ENCODE measurements around the gene CHPT1. TPM values are rescaled to one million over a fixed set of nuclear protein-coding genes. Genes with fewer than 3 reads are reported as not detected.
A peak's percentile ranks its signal among the peaks of the same experiment; 100 is the strongest.

Gene CHPT1
- total and polyA plus RNA-seq, 9 donors: 22.4 to 28.8 (median 24.8) TPM

GRCh38 chr12:101772012-101772775 lies 74.8 kb downstream of the CHPT1 start:
- H3K27ac ChIP-seq (ENCODE audit: low read length): no peak overlapping the region
- 91% methylated on average over 3 of the region's 5 CpGs for WGBS (ENCODE audit: insufficient coverage)
- H3K4me3 ChIP-seq (ENCODE audit: low read length): no peak overlapping the region
- no peaks in the 10 kb centered on the region for H3K4me1 ChIP-seq (ENCODE audit: control insufficient read depth, insufficient read depth, low read length)
- peak; percentile 43 for DNase-seq
- no peaks in the 10 kb centered on the region for H3K27me3 ChIP-seq (ENCODE audit: control insufficient read depth, insufficient read depth, low read length)
- peaks cover 25% of the 10 kb centered on the region for H3K36me3 ChIP-seq (ENCODE audit: control insufficient read depth, insufficient read depth, low read length)
- no peaks in the 10 kb centered on the region for H3K9me3 ChIP-seq (replicated peaks; ENCODE audit: control insufficient read depth, low read depth, low read length)

- peaks cover 17% of the 10 kb centered on the region for H3K36me3 ChIP-seq (ENCODE audit: control insufficient read depth, insufficient read depth, low read length)
- no CpG with 5 or more reads among the region's 2 CpGs for whole genome bisulfite sequencing (ENCODE audit: insufficient coverage)
Measured at GRCh38 chr12:101773650-101774162, 76.3 kb downstream of the CHPT1 start.

GRCh38 chr12:101775816-101776215 lies 78.4 kb downstream of the CHPT1 start:
- no peaks in the 10 kb centered on the region for H3K27me3 ChIP-seq (ENCODE audit: control insufficient read depth, insufficient read depth, low read length)
- H3K9me3 ChIP-seq (replicated peaks; ENCODE audit: control insufficient read depth, low read depth, low read length): no peaks in the 10 kb centered on the region
- H3K4me3 ChIP-seq (ENCODE audit: low read length): no peak overlapping the region
- WGBS (ENCODE audit: insufficient coverage): 51% methylated on average over 2 of the region's 2 CpGs
- peaks cover 2% of the 10 kb centered on the region for H3K4me1 ChIP-seq (ENCODE audit: control insufficient read depth, insufficient read depth, low read length)
- DNase-seq: no peak
- H3K27ac ChIP-seq (ENCODE audit: low read length): no peak overlapping the region
- H3K36me3 ChIP-seq (ENCODE audit: control insufficient read depth, insufficient read depth, low read length): peaks cover 9% of the 10 kb centered on the region

More at GRCh38 chr12:101773650-101774162, 76.3 kb downstream of the CHPT1 start:
- Histone ChIP-seq H3K27me3 (ENCODE audit: control insufficient read depth, insufficient read depth, low read length) (no peaks in the 10 kb centered on the region), H3K9me3 (replicated peaks; ENCODE audit: control insufficient read depth, low read depth, low read length) (no peaks in the 10 kb centered on the region), H3K27ac (ENCODE audit: low read length) (no peak overlapping the region), H3K4me3 (ENCODE audit: low read length) (no peak overlapping the region), H3K4me1 (ENCODE audit: control insufficient read depth, insufficient read depth, low read length) (peaks cover 2% of the 10 kb centered on the region)
- DNase-seq: peak; percentile 71

- no peak overlapping the region for H3K4me3 ChIP-seq (ENCODE audit: low read length)
- H3K4me1 ChIP-seq (ENCODE audit: control insufficient read depth, insufficient read depth, low read length): peaks cover 2% of the 10 kb centered on the region
- DNase-seq: peak; percentile 46
- no peak overlapping the region for H3K27ac ChIP-seq (ENCODE audit: low read length)
- WGBS (ENCODE audit: insufficient coverage): no CpG with 5 or more reads among the region's 3 CpGs
- no peaks in the 10 kb centered on the region for H3K9me3 ChIP-seq (replicated peaks; ENCODE audit: control insufficient read depth, low read depth, low read length)
- peaks cover 9% of the 10 kb centered on the region for H3K36me3 ChIP-seq (ENCODE audit: control insufficient read depth, insufficient read depth, low read length)
- no peaks in the 10 kb centered on the region for H3K27me3 ChIP-seq (ENCODE audit: control insufficient read depth, insufficient read depth, low read length)
Measured at GRCh38 chr12:101777485-101777884, 80.0 kb downstream of the CHPT1 start.

GRCh38 chr12:101777978-101778377 lies 80.5 kb downstream of the CHPT1 start:
- peaks cover 2% of the 10 kb centered on the region for H3K4me1 ChIP-seq (ENCODE audit: control insufficient read depth, insufficient read depth, low read length)
- H3K27me3 ChIP-seq (ENCODE audit: control insufficient read depth, insufficient read depth, low read length): no peaks in the 10 kb centered on the region
- DNase-seq: no peak
- no peak overlapping the region for H3K4me3 ChIP-seq (ENCODE audit: low read length)
- H3K27ac ChIP-seq (ENCODE audit: low read length): no peak overlapping the region
- no peaks in the 10 kb centered on the region for H3K9me3 ChIP-seq (replicated peaks; ENCODE audit: control insufficient read depth, low read depth, low read length)
- 49% methylated on average over 2 of the region's 4 CpGs for WGBS (ENCODE audit: insufficient coverage)
- H3K36me3 ChIP-seq (ENCODE audit: control insufficient read depth, insufficient read depth, low read length): peaks cover 9% of the 10 kb centered on the region

Other genes with a start within 250 kb of the CHPT1 start
- not detected for gene SPIC, start 222.3 kb upstream of the CHPT1 start, total RNA-seq
- gene SPIC, start 222.3 kb upstream of the CHPT1 start, polyA plus RNA-seq (ENCODE audit: insufficient read depth in 1 of 8, insufficient read length in 8 of 8, low replicate concordance in 1 of 8): not detected
- gene MYBPC1, start 102.7 kb upstream of the CHPT1 start, total RNA-seq: 2,328 TPM
- gene MYBPC1, start 102.7 kb upstream of the CHPT1 start, polyA plus RNA-seq (ENCODE audit: insufficient read depth in 1 of 8, insufficient read length in 8 of 8, low replicate concordance in 1 of 8): 1,000 to 10,000 TPM; 1,298 to 3,170 (median 2,070) TPM
- 0.13 TPM for gene SYCP3, start 41.8 kb downstream of the CHPT1 start, total RNA-seq
- gene SYCP3, start 41.8 kb downstream of the CHPT1 start, polyA plus RNA-seq (ENCODE audit: insufficient read depth in 1 of 8, insufficient read length in 8 of 8, low replicate concordance in 1 of 8): 1 to 10 TPM in 2 of 8 donors, under 1 TPM in 6; 0.27 to 1.3 (median 0.72) TPM
- gene GNPTAB, start 133.3 kb downstream of the CHPT1 start, total RNA-seq: 13.4 TPM
- 10 to 100 TPM; 14.6 to 23.0 (median 17.4) TPM for gene GNPTAB, start 133.3 kb downstream of the CHPT1 start, polyA plus RNA-seq (ENCODE audit: insufficient read depth in 1 of 8, insufficient read length in 8 of 8, low replicate concordance in 1 of 8)
- 1.7 TPM for gene DRAM1, start 179.9 kb downstream of the CHPT1 start, total RNA-seq
- 1 to 10 TPM; 2.5 to 3.6 (median 3.1) TPM for gene DRAM1, start 179.9 kb downstream of the CHPT1 start, polyA plus RNA-seq (ENCODE audit: insufficient read depth in 1 of 8, insufficient read length in 8 of 8, low replicate concordance in 1 of 8)